Fibroblast of villous mesenchyme (primary cell): ENCODE measurements around the gene EFNA4. TPM values are rescaled to one million over a fixed set of nuclear protein-coding genes. Genes with fewer than 3 reads are reported as not detected.

Experiments
- DNase-seq: peaks from one replicate; pipeline ENCODE4 v3.0.0-alpha.2; 2010; ENCODE audit warnings: low read depth
- H3K4me3 ChIP-seq: 2 replicates; pipeline ENCODE4 v1.5.1; 2011; ENCODE audit warnings: low read depth, mild to moderate bottlenecking, low read length
- CTCF ChIP-seq: IDR thresholded peaks from 2 replicates; pipeline ENCODE4 v1.5.1; 2012; ENCODE audit warnings: low read depth, mild to moderate bottlenecking, low read length; ENCODE audit not compliant: insufficient read depth
- total RNA-seq: library from RNA; depleted of rRNA; stranded (reverse); fragments of >200 nt; gene quantifications from 2 replicates; pipeline ENCODE4 v1.2.3, GENCODE V29; 2012

The EFNA4 gene
- total RNA-seq, 1 donor: 2.6 TPM

- TF ChIP-seq CTCF: peak; percentile 96
- no peak overlapping the region for H3K4me3 ChIP-seq
- DNase-seq: peak; percentile 67
Observed at GRCh38 chr1:155091071-155092051, 27.8 kb downstream of the EFNA4 start.

- no peak overlapping the region for H3K4me3 ChIP-seq
- DNase-seq: no peak
- no peak for TF ChIP-seq CTCF
Observed at GRCh38 chr1:155092131-155092530, 28.6 kb downstream of the EFNA4 start.

- no peak overlapping the region for H3K4me3 ChIP-seq
- no peak for DNase-seq
- no peak for TF ChIP-seq CTCF
Observed at GRCh38 chr1:155092641-155093040, 29.1 kb downstream of the EFNA4 start.

GRCh38 chr1:155093911-155094621, 30.5 kb downstream of the EFNA4 start:
- TF ChIP-seq CTCF: peak; percentile 40
- DNase-seq: peak; percentile 51
- H3K4me3 ChIP-seq: no peak overlapping the region

- no peak for TF ChIP-seq CTCF
- no peak overlapping the region for H3K4me3 ChIP-seq
- no peak for DNase-seq
Observed at GRCh38 chr1:155094622-155094948, 31.0 kb downstream of the EFNA4 start.

- DNase-seq: no peak
- no peak overlapping the region for H3K4me3 ChIP-seq
- no peak for TF ChIP-seq CTCF
Observed at GRCh38 chr1:155099331-155099730, 35.8 kb downstream of the EFNA4 start.
